SK-N-SH (cell line): Measurements from ENCODE around the gene B3GNT4. TPM values are rescaled to one million over a fixed set of nuclear protein-coding genes. Genes with fewer than 3 reads are reported as not detected.

ENCODE experiments used
- CTCF ChIA-PET: fragments of 300-600, 350-600 bp; formaldehyde crosslinking; extraction: SDS; loops from one replicate; lab custom pipeline; 2021; lab: Yijun Ruan, JAX
- POLR2A ChIA-PET: fragments of 350-600 bp; sonication (Branson Sonifier 250); formaldehyde crosslinking; extraction: SDS; loops from one replicate; lab custom pipeline; 2020; ENCODE audit warnings: antibody characterized with exemption, inconsistent platforms; lab: Yijun Ruan, JAX
- DNase-seq: peaks from one replicate; pipeline ENCODE4 v3.0.0; 2012
- H2AFZ ChIP-seq: fragments of 200-600 bp; sonication (generic); 2 replicates; pipeline ENCODE4 v1.8.1; 2016; ENCODE audit warnings: antibody characterized with exemption, mild to moderate bottlenecking, low read depth
- H3F3A ChIP-seq: fragments of 200-600 bp; sonication (generic); replicated peaks from 2 replicates; pipeline ENCODE3; 2016; ENCODE audit warnings: antibody characterized with exemption, mild to moderate bottlenecking; ENCODE audit not compliant: insufficient read depth
- H3K27ac ChIP-seq, 2 experiments: fragments of 200-500 bp in 1 of 2; fragments of 200-600 bp in 1 of 2; sonication (Bioruptor generic) in 1 of 2; sonication (generic), shearing (Covaris generic) in 1 of 2; 2 replicates each; pipeline versions ENCODE4 v1.5.1 to v1.6.1; 2014 to 2016; ENCODE audit warnings: low read depth in 2 of 2, inconsistent platforms in 1 of 2, low read length in 1 of 2, mild to moderate bottlenecking in 1 of 2, mixed read lengths in 1 of 2
- H3K27me3 ChIP-seq: fragments of 200-600 bp; sonication (generic), shearing (Covaris generic); 2 replicates; pipeline ENCODE4 v1.6.1; 2016; ENCODE audit warnings: mixed run types; ENCODE audit not compliant: insufficient read depth
- H3K36me3 ChIP-seq, 2 experiments: fragments of 200-500 bp in 1 of 2; fragments of 200-600 bp in 1 of 2; sonication (Bioruptor generic) in 1 of 2; sonication (generic) in 1 of 2; replicated peaks in 1 of 2; 2 replicates each; pipeline versions ENCODE3 to v1.5.1; 2014 to 2016; ENCODE audit warnings: low read length in 1 of 2, mild to moderate bottlenecking in 1 of 2; ENCODE audit not compliant: insufficient read depth in 2 of 2, control insufficient read depth in 1 of 2
- H3K4me1 ChIP-seq, 2 experiments: fragments of 200-500 bp in 1 of 2; fragments of 200-600 bp in 1 of 2; sonication (Bioruptor generic) in 1 of 2; sonication (generic), shearing (Covaris generic) in 1 of 2; 2 replicates each; pipeline versions ENCODE4 v1.5.1 to v1.6.1; 2014 to 2016; ENCODE audit warnings: low read depth in 1 of 2, low read length in 1 of 2, mixed run types in 1 of 2; ENCODE audit not compliant: insufficient read depth in 2 of 2, control insufficient read depth in 1 of 2
- H3K4me2 ChIP-seq: fragments of 200-600 bp; sonication (generic), shearing (Covaris generic); 2 replicates; pipeline ENCODE4 v1.6.1; 2017; ENCODE audit warnings: mixed run types
- H3K4me3 ChIP-seq, 2 experiments: fragments of 200-500 bp in 1 of 2; fragments of 200-600 bp in 1 of 2; sonication (Bioruptor generic) in 1 of 2; sonication (generic), shearing (Covaris generic) in 1 of 2; 2 replicates each; pipeline versions ENCODE4 v1.5.1 to v1.8.1; 2014 to 2016; ENCODE audit warnings: low read depth in 2 of 2, inconsistent platforms in 1 of 2, low read length in 1 of 2, mild to moderate bottlenecking in 1 of 2, mixed read lengths in 1 of 2, moderate library complexity in 1 of 2
- H3K79me2 ChIP-seq: fragments of 200-600 bp; sonication (generic); 2 replicates; pipeline ENCODE4 v1.8.1; 2017; ENCODE audit warnings: mild to moderate bottlenecking; ENCODE audit not compliant: insufficient read depth
- H3K9ac ChIP-seq: fragments of 200-600 bp; sonication (generic); 2 replicates; pipeline ENCODE4 v1.6.1; 2017; ENCODE audit warnings: mixed run types
- H3K9me2 ChIP-seq: fragments of 200-600 bp; sonication (generic); 2 replicates; pipeline ENCODE4 v1.6.1; 2017; ENCODE audit warnings: mixed run types
- H3K9me3 ChIP-seq: fragments of 200-600 bp; sonication (generic); 2 replicates; pipeline ENCODE4 v1.6.1; 2017; ENCODE audit warnings: mixed run types, mild to moderate bottlenecking, moderate library complexity
- H4K20me1 ChIP-seq: fragments of 200-600 bp; sonication (generic); 2 replicates; pipeline ENCODE4 v1.6.1; 2017; ENCODE audit warnings: mild to moderate bottlenecking, mixed run types; ENCODE audit not compliant: insufficient read depth
- ELF1 ChIP-seq: IDR thresholded peaks from 2 replicates; pipeline ENCODE4 v1.4.0; 2012
- EP300 ChIP-seq, 2 experiments: IDR thresholded peaks; 2 replicates each; pipeline versions ENCODE4 v1.4.0 to v1.6.1; 2012; ENCODE audit warnings: borderline replicate concordance in 1 of 2, low read depth in 1 of 2, low read length in 1 of 2
- EZH2phosphoT487 ChIP-seq: fragments of 200-600 bp; sonication (generic); IDR thresholded peaks from 2 replicates; pipeline ENCODE4 v1.6.1; 2017; ENCODE audit warnings: low read depth, mixed run types, mild to moderate bottlenecking, antibody characterized with exemption, moderate library complexity, borderline replicate concordance
- FOXM1 ChIP-seq: IDR thresholded peaks from 2 replicates; pipeline ENCODE4 v1.4.0; 2012; ENCODE audit warnings: low read depth, mild to moderate bottlenecking
- GABPA ChIP-seq: IDR thresholded peaks from 2 replicates; pipeline ENCODE4 v1.4.0; 2012; ENCODE audit warnings: low read depth, mild to moderate bottlenecking
- JUND ChIP-seq: IDR thresholded peaks from 2 replicates; pipeline ENCODE4 v1.4.0; 2012
- NRF1 ChIP-seq: IDR thresholded peaks from 2 replicates; pipeline ENCODE4 v1.6.1; 2012; ENCODE audit warnings: low read depth, mild to moderate bottlenecking, low read length
- POLR2AphosphoS5 ChIP-seq: IDR thresholded peaks from 2 replicates; pipeline ENCODE4 v1.6.1; 2012; ENCODE audit warnings: low read depth, low read length
- RAD21 ChIP-seq: IDR thresholded peaks from 2 replicates; pipeline ENCODE4 v1.6.1; 2012; ENCODE audit warnings: mild to moderate bottlenecking, low read length
- SIN3A ChIP-seq: IDR thresholded peaks from 2 replicates; pipeline ENCODE4 v1.6.1; 2012; ENCODE audit warnings: low read depth, mild to moderate bottlenecking, low read length, moderate library complexity, borderline replicate concordance
- TAF1 ChIP-seq: IDR thresholded peaks from 2 replicates; pipeline ENCODE4 v1.6.1; 2012; ENCODE audit warnings: low read depth, mild to moderate bottlenecking, low read length, moderate library complexity, borderline replicate concordance
- TEAD4 ChIP-seq: IDR thresholded peaks from 2 replicates; pipeline ENCODE4 v1.4.0; 2012; ENCODE audit warnings: mild to moderate bottlenecking, borderline replicate concordance; ENCODE audit not compliant: insufficient read depth
- WGBS: methylation state at CpG from one replicate; pipeline ENCODE4 v1.1.6; 2017; ENCODE audit warnings: low lambda C conversion rate; 5-methylcytosine and 5-hydroxymethylcytosine counted together
- polyA plus RNA-seq, 3 experiments: library from polyadenylated mRNA; depleted of rRNA; stranded (reverse); fragments of >200 nt; gene quantifications; 2 replicates each; pipeline ENCODE4 v1.2.3, GENCODE V29; 2012
- TF ChIP-seq, protein P1 (sequence below): fragments of 200-600 bp; sonication (generic); IDR thresholded peaks from 2 replicates; pipeline ENCODE4 v1.6.1; 2017; ENCODE audit warnings: antibody characterized with exemption, mild to moderate bottlenecking, moderate library complexity
- TF ChIP-seq, protein P2 (sequence below): IDR thresholded peaks from 2 replicates; pipeline ENCODE4 v1.4.0; 2012; ENCODE audit warnings: low read depth, borderline replicate concordance
- TF ChIP-seq, protein P3 (sequence below): IDR thresholded peaks from 2 replicates; pipeline ENCODE4 v1.4.0; 2012; ENCODE audit warnings: low read depth
- TF ChIP-seq, protein P4 (sequence below): fragments of 150-350 bp; IDR thresholded peaks from 2 replicates; pipeline ENCODE4 v1.6.1; 2017; ENCODE audit warnings: antibody characterized with exemption, low read length, low read depth, borderline replicate concordance

Gene B3GNT4
- polyA plus RNA-seq, 1 of the 3 experiments (the other 2 are of a cell fraction), result 0.81 TPM

DNA sequence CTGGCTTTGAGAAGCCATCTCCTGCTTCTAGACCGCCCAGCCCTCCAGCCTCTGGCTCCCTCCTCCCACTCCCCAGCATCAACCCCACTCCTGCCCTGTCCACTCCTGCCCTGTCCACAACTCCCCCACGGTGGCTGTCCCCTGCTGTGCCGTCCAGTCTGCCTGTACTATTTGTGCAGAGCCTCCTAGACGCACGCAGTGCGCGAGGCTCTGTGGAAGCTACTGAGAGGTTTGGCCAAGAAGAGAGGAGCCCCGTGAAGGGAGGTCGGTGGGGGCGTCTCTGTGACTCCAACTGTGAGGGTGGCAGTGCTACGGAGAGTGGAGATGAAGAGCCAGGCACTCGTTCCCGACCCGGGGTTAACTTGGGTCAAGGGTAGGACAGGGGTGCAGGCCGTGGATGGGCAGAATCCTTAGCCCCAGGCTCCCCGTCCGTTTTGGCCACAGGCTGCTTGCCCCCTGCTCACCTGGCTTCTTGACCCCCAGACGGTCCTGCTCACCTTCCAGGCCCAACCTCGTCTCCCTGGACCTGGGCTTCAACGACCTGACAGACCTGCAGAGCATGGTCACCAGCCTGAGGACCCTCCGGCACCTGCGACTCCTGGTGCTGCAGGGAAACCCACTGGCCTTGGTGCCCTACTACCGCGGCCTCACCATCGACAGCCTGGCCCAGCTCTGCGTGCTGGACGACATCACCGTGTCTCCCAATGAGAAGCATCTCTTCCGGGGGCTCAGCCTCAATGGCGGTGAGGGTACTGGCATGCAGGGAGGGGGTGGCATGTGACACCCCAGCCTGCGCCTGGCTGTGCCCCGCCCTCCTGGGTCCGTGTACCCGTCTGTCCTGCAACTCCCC is 13.7 kb upstream of the B3GNT4 start:
- CTCF ChIA-PET, result interaction anchor here (0.6 to 4.9 kb wide), 24 partner anchors 12 to 181 kb away, joined by 3 to 85 read pairs (median 5); partner anchors contain the start of genes B3GNT4 and MLXIP
- WGBS, result 89% methylated on average over 32 of the region's 34 CpGs
- Histone ChIP-seq H3F3A (no peaks in the 10 kb centered on the region), H3K27ac (no peak overlapping the region), H3K27me3 (no peaks in the 10 kb centered on the region), H3K9me2 (no peaks in the 10 kb centered on the region)
- no peak for DNase-seq
- TF ChIP-seq, protein P1, sequence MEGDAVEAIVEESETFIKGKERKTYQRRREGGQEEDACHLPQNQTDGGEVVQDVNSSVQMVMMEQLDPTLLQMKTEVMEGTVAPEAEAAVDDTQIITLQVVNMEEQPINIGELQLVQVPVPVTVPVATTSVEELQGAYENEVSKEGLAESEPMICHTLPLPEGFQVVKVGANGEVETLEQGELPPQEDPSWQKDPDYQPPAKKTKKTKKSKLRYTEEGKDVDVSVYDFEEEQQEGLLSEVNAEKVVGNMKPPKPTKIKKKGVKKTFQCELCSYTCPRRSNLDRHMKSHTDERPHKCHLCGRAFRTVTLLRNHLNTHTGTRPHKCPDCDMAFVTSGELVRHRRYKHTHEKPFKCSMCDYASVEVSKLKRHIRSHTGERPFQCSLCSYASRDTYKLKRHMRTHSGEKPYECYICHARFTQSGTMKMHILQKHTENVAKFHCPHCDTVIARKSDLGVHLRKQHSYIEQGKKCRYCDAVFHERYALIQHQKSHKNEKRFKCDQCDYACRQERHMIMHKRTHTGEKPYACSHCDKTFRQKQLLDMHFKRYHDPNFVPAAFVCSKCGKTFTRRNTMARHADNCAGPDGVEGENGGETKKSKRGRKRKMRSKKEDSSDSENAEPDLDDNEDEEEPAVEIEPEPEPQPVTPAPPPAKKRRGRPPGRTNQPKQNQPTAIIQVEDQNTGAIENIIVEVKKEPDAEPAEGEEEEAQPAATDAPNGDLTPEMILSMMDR, result no peak
- no peak for TF ChIP-seq SIN3A
- TF ChIP-seq, protein P2, sequence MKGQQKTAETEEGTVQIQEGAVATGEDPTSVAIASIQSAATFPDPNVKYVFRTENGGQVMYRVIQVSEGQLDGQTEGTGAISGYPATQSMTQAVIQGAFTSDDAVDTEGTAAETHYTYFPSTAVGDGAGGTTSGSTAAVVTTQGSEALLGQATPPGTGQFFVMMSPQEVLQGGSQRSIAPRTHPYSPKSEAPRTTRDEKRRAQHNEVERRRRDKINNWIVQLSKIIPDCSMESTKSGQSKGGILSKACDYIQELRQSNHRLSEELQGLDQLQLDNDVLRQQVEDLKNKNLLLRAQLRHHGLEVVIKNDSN, result no peak
- TF ChIP-seq JUND, result no peak
- TF ChIP-seq, protein P3, sequence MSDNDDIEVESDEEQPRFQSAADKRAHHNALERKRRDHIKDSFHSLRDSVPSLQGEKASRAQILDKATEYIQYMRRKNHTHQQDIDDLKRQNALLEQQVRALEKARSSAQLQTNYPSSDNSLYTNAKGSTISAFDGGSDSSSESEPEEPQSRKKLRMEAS, result no peak
- no peak for TF ChIP-seq ELF1
- no peak for TF ChIP-seq EZH2phosphoT487
- no peak for TF ChIP-seq TAF1
- no peak for TF ChIP-seq GABPA
- TF ChIP-seq EP300 (IDR thresholded peaks at IDR 0.05; ENCODE audit: borderline replicate concordance in 1 of 2, low read depth in 1 of 2, low read length in 1 of 2), result no peak
- TF ChIP-seq FOXM1, result no peak
- TF ChIP-seq, protein P4, sequence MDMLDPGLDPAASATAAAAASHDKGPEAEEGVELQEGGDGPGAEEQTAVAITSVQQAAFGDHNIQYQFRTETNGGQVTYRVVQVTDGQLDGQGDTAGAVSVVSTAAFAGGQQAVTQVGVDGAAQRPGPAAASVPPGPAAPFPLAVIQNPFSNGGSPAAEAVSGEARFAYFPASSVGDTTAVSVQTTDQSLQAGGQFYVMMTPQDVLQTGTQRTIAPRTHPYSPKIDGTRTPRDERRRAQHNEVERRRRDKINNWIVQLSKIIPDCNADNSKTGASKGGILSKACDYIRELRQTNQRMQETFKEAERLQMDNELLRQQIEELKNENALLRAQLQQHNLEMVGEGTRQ, result no peak
- no peak for TF ChIP-seq RAD21
- TF ChIP-seq POLR2AphosphoS5, result no peak
- no peak for TF ChIP-seq NRF1
- TF ChIP-seq TEAD4, result no peak
- TF ChIP-seq, all 33 proteins: peak for 0
- no peak overlapping the region for H3K9ac ChIP-seq
- H3K4me3 ChIP-seq, result no peak overlapping the region
- H3K79me2 ChIP-seq, result no peaks in the 10 kb centered on the region
- no peak overlapping the region for H3K4me2 ChIP-seq
- no peaks in the 10 kb centered on the region for H3K4me1 ChIP-seq
- POLR2A ChIA-PET, result interaction anchor here (0.6 to 1.3 kb wide), 2 partner anchors 22 to 59 kb away, joined by 3 read pairs; no protein-coding TSS in a partner anchor
- H3K9me3 ChIP-seq, result no peaks in the 10 kb centered on the region
- no peaks in the 10 kb centered on the region for H3K36me3 ChIP-seq
- H2AFZ ChIP-seq, result no peak overlapping the region
- H4K20me1 ChIP-seq, result no peaks in the 10 kb centered on the region
